ENCODE measurements around the gene KRT86.
A peak's percentile ranks its signal among the peaks of the same experiment; 100 is the strongest.

Gene KRT86

GRCh38 chr12:52274521-52275120 is at the start of gene KRT86:
TSS of gene KRT86 (plus strand) at chr12:52274645. CDS start at chr12:52301917, 27,272 bp downstream.
- in situ Hi-C loops (cut with MboI; ENCODE audit: low pct_unique_long_range_greater_than_20kb, low sequenced_read_pairs): no loop called here
- no peak for DNase-seq

GRCh38 chr12:52225752-52226151 is 48.7 kb upstream of the KRT86 start:
- DNase-seq: no peak
- in situ Hi-C loops (cut with MboI; ENCODE audit: low pct_unique_long_range_greater_than_20kb, low sequenced_read_pairs): no loop called here

- in situ Hi-C loops (cut with MboI; ENCODE audit: low pct_unique_long_range_greater_than_20kb, low sequenced_read_pairs): no loop called here
- DNase-seq: no peak
Measured at GRCh38 chr12:52226446-52226845, 48.0 kb upstream of the KRT86 start.

GRCh38 chr12:52227606-52228166 is 46.8 kb upstream of the KRT86 start:
- in situ Hi-C loops (cut with MboI; ENCODE audit: low pct_unique_long_range_greater_than_20kb, low sequenced_read_pairs): no loop called here
- DNase-seq: no peak

GRCh38 chr12:52228366-52228765 is 46.1 kb upstream of the KRT86 start:
- in situ Hi-C loops (cut with MboI; ENCODE audit: low pct_unique_long_range_greater_than_20kb, low sequenced_read_pairs): no loop called here
- no peak for DNase-seq

GRCh38 chr12:52228931-52229330 is 45.5 kb upstream of the KRT86 start:
- no peak for DNase-seq
- in situ Hi-C loops (cut with MboI; ENCODE audit: low pct_unique_long_range_greater_than_20kb, low sequenced_read_pairs): no loop called here

- in situ Hi-C loops (cut with MboI; ENCODE audit: low pct_unique_long_range_greater_than_20kb, low sequenced_read_pairs): no loop called here
- no peak for DNase-seq
Measured at GRCh38 chr12:52229836-52230343, 44.6 kb upstream of the KRT86 start.

- in situ Hi-C loops (cut with MboI; ENCODE audit: low pct_unique_long_range_greater_than_20kb, low sequenced_read_pairs): no loop called here
- DNase-seq: no peak
Measured at GRCh38 chr12:52230364-52231281, 43.8 kb upstream of the KRT86 start.

- no peak for DNase-seq
- in situ Hi-C loops (cut with MboI; ENCODE audit: low pct_unique_long_range_greater_than_20kb, low sequenced_read_pairs): no loop called here
Measured at GRCh38 chr12:52231305-52232202, 42.9 kb upstream of the KRT86 start.

- in situ Hi-C loops (cut with MboI; ENCODE audit: low pct_unique_long_range_greater_than_20kb, low sequenced_read_pairs): no loop called here
- no peak for DNase-seq
Measured at GRCh38 chr12:52232203-52232673, 42.2 kb upstream of the KRT86 start.

GRCh38 chr12:52232674-52233461 is 41.6 kb upstream of the KRT86 start, which contains the start of gene KRT7:
TSS of gene KRT7 (plus strand) at chr12:52233243. CDS start at chr12:52233297, 54 bp downstream.
- in situ Hi-C loops (cut with MboI; ENCODE audit: low pct_unique_long_range_greater_than_20kb, low sequenced_read_pairs): no loop called here
- no peak for DNase-seq

- no peak for DNase-seq
- in situ Hi-C loops (cut with MboI; ENCODE audit: low pct_unique_long_range_greater_than_20kb, low sequenced_read_pairs): no loop called here
Measured at GRCh38 chr12:52233462-52234207, 40.8 kb upstream of the KRT86 start.

GRCh38 chr12:52234223-52234810 is 40.1 kb upstream of the KRT86 start:
- in situ Hi-C loops (cut with MboI; ENCODE audit: low pct_unique_long_range_greater_than_20kb, low sequenced_read_pairs): no loop called here
- DNase-seq: peak; percentile 17

GRCh38 chr12:52235001-52235764 is 39.3 kb upstream of the KRT86 start:
- no peak for DNase-seq

GRCh38 chr12:52235822-52236361 is 38.6 kb upstream of the KRT86 start:
- DNase-seq: no peak
- in situ Hi-C loops (cut with MboI; ENCODE audit: low pct_unique_long_range_greater_than_20kb, low sequenced_read_pairs): no loop called here

More at GRCh38 chr12:52235001-52235764, 39.3 kb upstream of the KRT86 start:
- in situ Hi-C loops (cut with MboI; ENCODE audit: low pct_unique_long_range_greater_than_20kb, low sequenced_read_pairs): no loop called here

GRCh38 chr12:52236386-52237050 is 37.9 kb upstream of the KRT86 start:
- in situ Hi-C loops (cut with MboI; ENCODE audit: low pct_unique_long_range_greater_than_20kb, low sequenced_read_pairs): no loop called here

More at GRCh38 chr12:52236386-52237050, 37.9 kb upstream of the KRT86 start:
- no peak for DNase-seq
